LHCN-M2 (cell line): ENCODE data around the gene CASKIN2. TPM values are rescaled to one million over a fixed set of nuclear protein-coding genes. Genes with fewer than 3 reads are reported as not detected.
"Not testable (repeated sequence)": the region's sequence is repeated elsewhere in the genome, so short reads cannot be mapped to it uniquely, and the experiment has no call there.

Experiments
- DNase-seq: peaks from one replicate; pipeline ENCODE4 v3.0.0-alpha.2; 2012; ENCODE audit warnings: low read depth
- total RNA-seq: library from RNA; depleted of rRNA; stranded (reverse); fragments of >200 nt; gene quantifications from 2 replicates; pipeline ENCODE4 v1.2.3, GENCODE V29; 2014

The CASKIN2 gene
- total RNA-seq, 1 experiment from 2014 or later: 7.7 TPM

- DNase-seq: no peak
Observed at GRCh38 chr17:75491680-75492079, 23.7 kb downstream of the CASKIN2 start.

GRCh38 chr17:75490953-75491649 lies 24.2 kb downstream of the CASKIN2 start:
- no peak for DNase-seq

GRCh38 chr17:75490173-75490743 lies 25.1 kb downstream of the CASKIN2 start:
- DNase-seq: no peak

- DNase-seq: no peak
Observed at GRCh38 chr17:75489511-75489955, 25.8 kb downstream of the CASKIN2 start.

- DNase-seq: no peak
Observed at GRCh38 chr17:75488693-75489510, 26.4 kb downstream of the CASKIN2 start.

- DNase-seq: no peak
Observed at GRCh38 chr17:75487351-75488070, 27.8 kb downstream of the CASKIN2 start.

- DNase-seq: no peak
Observed at GRCh38 chr17:75486951-75487350, 28.4 kb downstream of the CASKIN2 start.

- no peak for DNase-seq
Observed at GRCh38 chr17:75486151-75486550, 29.2 kb downstream of the CASKIN2 start.

- no peak for DNase-seq
Observed at GRCh38 chr17:75485688-75486087, 29.6 kb downstream of the CASKIN2 start.

GRCh38 chr17:75482098-75482942 lies 33.0 kb downstream of the CASKIN2 start:
- DNase-seq: no peak

- DNase-seq: no peak
Observed at GRCh38 chr17:75481194-75482068, 33.9 kb downstream of the CASKIN2 start.

GRCh38 chr17:75480281-75480680 lies 35.1 kb downstream of the CASKIN2 start:
- no peak for DNase-seq

- no peak for DNase-seq
Observed at GRCh38 chr17:75478508-75478907, 36.8 kb downstream of the CASKIN2 start.

GRCh38 chr17:75477490-75477862 lies 37.9 kb downstream of the CASKIN2 start:
- not testable (repeated sequence) for DNase-seq

- DNase-seq: no peak
Observed at GRCh38 chr17:75476752-75477489, 38.4 kb downstream of the CASKIN2 start.

GRCh38 chr17:75476271-75476671 lies 39.1 kb downstream of the CASKIN2 start:
- peak; percentile 78 for DNase-seq

GRCh38 chr17:75475851-75476250 lies 39.5 kb downstream of the CASKIN2 start:
- DNase-seq: peak; percentile 20

- no peak for DNase-seq
Observed at GRCh38 chr17:75475144-75475835, 40.0 kb downstream of the CASKIN2 start.

GRCh38 chr17:75474736-75475135 lies 40.6 kb downstream of the CASKIN2 start:
- DNase-seq: no peak
